ENCODE data around the gene SORCS3. TPM values are rescaled to one million over a fixed set of nuclear protein-coding genes. Genes with fewer than 3 reads are reported as not detected.

The SORCS3 gene
- total and polyA plus RNA-seq, 2 of the 13 experiments (the other 11 are each of a cell fraction or from before 2014, with no cell fraction given), result 0.07 TPM; not detected in 1

- TF ChIP-seq ZNF646 (CRISPR knock-in tag; IDR thresholded peaks at IDR 0.05) (no peak), ZFP36L1 (CRISPR knock-in tag; IDR thresholded peaks at IDR 0.05) (no peak), ZNF776 (CRISPR knock-in tag; IDR thresholded peaks at IDR 0.05) (no peak), RORA (CRISPR knock-in tag; IDR thresholded peaks at IDR 0.05) (no peak)
These were observed 480.7 kb downstream of the SORCS3 start (continued) for GRCh38 chr10:105121743-105122142.

GRCh38 chr10:105128111-105128510 is 487.0 kb downstream of the SORCS3 start:
- intact Hi-C loops (cut with micrococcal nuclease; ENCODE audit: unreplicated experiment) (no loop called here), in situ Hi-C loops (cut with HindIII; ENCODE audit: extremely low pct_ligation_motif_present, low pct_unique_long_range_greater_than_20kb) (no loop called here)
- no peak for DNase-seq (ENCODE audit: low spot score)
- POLR2A ChIA-PET, result no interaction called here
- H3K4me3 ChIP-seq (replicated peaks in 1 of 3; ENCODE audit: insufficient read depth in 1 of 3, low read depth in 2 of 3, low read length in 3 of 3), result no peak overlapping the region
- H3K79me2 ChIP-seq (ENCODE audit: insufficient read depth, low read length), result no peaks in the 10 kb centered on the region
- no peak overlapping the region for H3K4me2 ChIP-seq (ENCODE audit: low read depth, low read length)
- H2AFZ ChIP-seq (ENCODE audit: low read length), result no peak overlapping the region
- CTCF ChIA-PET (ENCODE audit: low intra/inter-chr PET ratio, low total read pairs), result no interaction called here
- no peaks in the 10 kb centered on the region for H3K4me1 ChIP-seq (ENCODE audit: insufficient read depth, low read length)
- peaks cover 26% of the 10 kb centered on the region; the same call in 1 of the 2 replicates for H3K9me3 ChIP-seq (ENCODE audit: low read length)
- H3K36me3 ChIP-seq (replicated peaks in 1 of 2; ENCODE audit: control insufficient read depth in 1 of 2, insufficient read depth in 2 of 2, low read length in 2 of 2), result no peaks in the 10 kb centered on the region
- H4K20me1 ChIP-seq (ENCODE audit: insufficient read depth, low read length), result no peaks in the 10 kb centered on the region
- FAIRE-seq, result no peak
- no peak overlapping the region for H3K9ac ChIP-seq (ENCODE audit: insufficient read depth, low read depth, low read length)
- no TSS peak for BruUV-seq (replicated peaks)
- WGBS (ENCODE audit: low lambda C conversion rate), result 0% methylated on average over 2 of the region's 4 CpGs
- no peaks in the 10 kb centered on the region for H3K27me3 ChIP-seq (ENCODE audit: control insufficient read depth in 1 of 2, insufficient read depth in 2 of 2, low read length in 2 of 2)
- no peak for ATAC-seq
- H3K27ac ChIP-seq (ENCODE audit: extremely low read length, insufficient read depth, low read length), result no peak overlapping the region
- no peak for TF ChIP-seq ZNF7 (CRISPR knock-in tag; IDR thresholded peaks at IDR 0.05)
- no peak for TF ChIP-seq HNRNPK (IDR thresholded peaks at IDR 0.05; ENCODE audit: low read depth, low read length, poor library complexity, severe bottlenecking)
- TF ChIP-seq ARID2 (CRISPR knock-in tag; IDR thresholded peaks at IDR 0.05; ENCODE audit: borderline replicate concordance), result no peak
- no peak for TF ChIP-seq ZNF292 (CRISPR knock-in tag; IDR thresholded peaks at IDR 0.05; ENCODE audit: borderline replicate concordance, low read depth)
- TF ChIP-seq MZF1 (CRISPR knock-in tag; IDR thresholded peaks at IDR 0.05; ENCODE audit: borderline replicate concordance), result no peak
- no peak for TF ChIP-seq CAMTA2 (CRISPR knock-in tag; IDR thresholded peaks at IDR 0.05; ENCODE audit: borderline replicate concordance)
- TF ChIP-seq AGO2 (optimal IDR thresholded peaks at IDR 0.05; ENCODE audit: low read depth, low read length), result no peak

Measured in HepG2 (cell line).